ENCODE measurements around the gene SGO2.
A peak's percentile ranks its signal among the peaks of the same experiment; 100 is the strongest.

Gene SGO2

GRCh38 chr2:200616656-200617055, 90.6 kb downstream of the SGO2 start:
- H3K4me1 ChIP-seq (ENCODE audit: low read length), result peaks cover 21% of the 10 kb centered on the region
- no peaks in the 10 kb centered on the region for H3K27me3 ChIP-seq (replicated peaks; ENCODE audit: insufficient read depth, low read length)
- peak overlapping the region; percentile 25; the same call in 1 of the 2 replicates for H3K27ac ChIP-seq (ENCODE audit: low read length)
- TF ChIP-seq EZH2phosphoT487 (IDR thresholded peaks at IDR 0.05; ENCODE audit: low read length), result no peak
- TF ChIP-seq EZH2 (optimal IDR thresholded peaks at IDR 0.05; ENCODE audit: low read depth, low read length), result no peak
- TF ChIP-seq, protein P1, sequence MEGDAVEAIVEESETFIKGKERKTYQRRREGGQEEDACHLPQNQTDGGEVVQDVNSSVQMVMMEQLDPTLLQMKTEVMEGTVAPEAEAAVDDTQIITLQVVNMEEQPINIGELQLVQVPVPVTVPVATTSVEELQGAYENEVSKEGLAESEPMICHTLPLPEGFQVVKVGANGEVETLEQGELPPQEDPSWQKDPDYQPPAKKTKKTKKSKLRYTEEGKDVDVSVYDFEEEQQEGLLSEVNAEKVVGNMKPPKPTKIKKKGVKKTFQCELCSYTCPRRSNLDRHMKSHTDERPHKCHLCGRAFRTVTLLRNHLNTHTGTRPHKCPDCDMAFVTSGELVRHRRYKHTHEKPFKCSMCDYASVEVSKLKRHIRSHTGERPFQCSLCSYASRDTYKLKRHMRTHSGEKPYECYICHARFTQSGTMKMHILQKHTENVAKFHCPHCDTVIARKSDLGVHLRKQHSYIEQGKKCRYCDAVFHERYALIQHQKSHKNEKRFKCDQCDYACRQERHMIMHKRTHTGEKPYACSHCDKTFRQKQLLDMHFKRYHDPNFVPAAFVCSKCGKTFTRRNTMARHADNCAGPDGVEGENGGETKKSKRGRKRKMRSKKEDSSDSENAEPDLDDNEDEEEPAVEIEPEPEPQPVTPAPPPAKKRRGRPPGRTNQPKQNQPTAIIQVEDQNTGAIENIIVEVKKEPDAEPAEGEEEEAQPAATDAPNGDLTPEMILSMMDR (IDR thresholded peaks at IDR 0.05; ENCODE audit: low read length), result no peak
- H2AFZ ChIP-seq (ENCODE audit: low read length), result peak overlapping the region; percentile 54
- H3K9me3 ChIP-seq (replicated peaks; ENCODE audit: insufficient read depth, low read length), result no peaks in the 10 kb centered on the region
- H3K9ac ChIP-seq (ENCODE audit: low read length), result peak overlapping the region; percentile 9; the same call in 1 of the 2 replicates
- peak overlapping the region; percentile 30 for H3K4me2 ChIP-seq (ENCODE audit: low read depth, low read length)
- H3F3A ChIP-seq (ENCODE audit: insufficient read depth, low read length), result no peaks in the 10 kb centered on the region
- no peaks in the 10 kb centered on the region for H3K36me3 ChIP-seq (replicated peaks; ENCODE audit: insufficient read depth, low read length)
- no peaks in the 10 kb centered on the region for H3K79me2 ChIP-seq (ENCODE audit: low read length)
- no peaks in the 10 kb centered on the region for H3K9me2 ChIP-seq (replicated peaks; ENCODE audit: insufficient read depth, low read length)
- H4K20me1 ChIP-seq (ENCODE audit: insufficient read depth, low read length), result no peaks in the 10 kb centered on the region
- no peak for DNase-seq
- H3K4me3 ChIP-seq (ENCODE audit: low read length), result peak overlapping the region; percentile 42

DNA sequence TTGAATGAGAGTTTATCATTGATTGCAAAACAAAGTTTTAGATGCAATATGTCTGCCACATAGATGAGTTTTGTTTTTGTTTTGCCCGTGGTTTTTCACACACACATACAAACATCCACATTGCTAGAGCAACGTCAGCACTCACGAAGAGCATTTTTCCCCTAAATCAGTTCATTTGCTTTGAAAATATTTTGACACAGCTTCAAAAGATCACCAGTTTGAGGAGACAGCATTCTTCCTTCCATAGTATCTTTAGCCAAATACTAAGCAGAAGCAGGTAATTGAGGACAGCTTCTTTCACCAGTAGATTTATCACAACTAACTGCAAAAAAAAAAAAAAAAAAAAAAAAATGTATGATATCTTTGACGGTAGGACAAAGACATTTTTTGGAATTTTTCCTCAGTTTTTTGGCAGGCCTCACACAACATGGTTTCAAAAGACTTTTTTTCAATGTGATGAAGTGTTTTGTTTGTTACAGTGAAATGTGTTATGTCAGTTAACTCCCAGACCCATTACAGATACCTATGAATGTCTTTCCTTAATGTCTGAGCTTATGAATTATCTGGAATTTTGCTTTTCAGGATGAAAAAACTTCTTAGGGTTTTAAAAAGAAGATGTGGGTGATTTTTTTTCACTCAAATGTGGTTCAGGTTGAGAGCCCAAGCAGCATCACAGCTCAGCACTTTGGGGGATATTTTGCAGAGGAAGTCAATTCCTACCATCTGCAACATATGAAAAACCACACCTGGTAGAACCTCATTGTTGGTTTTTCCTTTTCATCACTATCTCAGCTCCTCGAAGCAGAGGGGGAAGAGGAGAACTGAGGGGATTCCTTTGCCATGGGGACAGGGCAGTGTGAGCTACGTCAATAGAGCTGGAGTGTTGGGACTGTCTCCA, 91.4 kb downstream of the SGO2 start:
- Histone ChIP-seq H3K9ac (ENCODE audit: low read length) (no peak overlapping the region), H3K27ac (ENCODE audit: low read length) (peak overlapping the region; percentile 15; the same call in 1 of the 2 replicates), H3K4me3 (ENCODE audit: low read length) (no peak overlapping the region), H2AFZ (ENCODE audit: low read length) (peak overlapping the region; percentile 11), H3K9me3 (replicated peaks; ENCODE audit: insufficient read depth, low read length) (no peaks in the 10 kb centered on the region), H3K4me1 (ENCODE audit: low read length) (peaks cover 21% of the 10 kb centered on the region), H3F3A (ENCODE audit: insufficient read depth, low read length) (no peaks in the 10 kb centered on the region), H3K27me3 (replicated peaks; ENCODE audit: insufficient read depth, low read length) (no peaks in the 10 kb centered on the region), H4K20me1 (ENCODE audit: insufficient read depth, low read length) (no peaks in the 10 kb centered on the region), H3K9me2 (replicated peaks; ENCODE audit: insufficient read depth, low read length) (no peaks in the 10 kb centered on the region), H3K36me3 (replicated peaks; ENCODE audit: insufficient read depth, low read length) (no peaks in the 10 kb centered on the region), H3K4me2 (ENCODE audit: low read depth, low read length) (peak overlapping the region; percentile 30; the same call in 1 of the 2 replicates), H3K79me2 (ENCODE audit: low read length) (no peaks in the 10 kb centered on the region)
- DNase-seq, result peak; percentile 56
- TF ChIP-seq EZH2phosphoT487 (IDR thresholded peaks at IDR 0.05; ENCODE audit: low read length) (no peak), EZH2 (optimal IDR thresholded peaks at IDR 0.05; ENCODE audit: low read depth, low read length) (no peak)
- TF ChIP-seq, protein P1 (IDR thresholded peaks at IDR 0.05; ENCODE audit: low read length), result no peak

- Histone ChIP-seq H3K4me2 (ENCODE audit: low read depth, low read length) (peak overlapping the region; percentile 30; the same call in 1 of the 2 replicates), H3K9ac (ENCODE audit: low read length) (no peak overlapping the region), H3K4me3 (ENCODE audit: low read length) (no peak overlapping the region), H3K27me3 (replicated peaks; ENCODE audit: insufficient read depth, low read length) (no peaks in the 10 kb centered on the region), H3F3A (ENCODE audit: insufficient read depth, low read length) (no peaks in the 10 kb centered on the region), H2AFZ (ENCODE audit: low read length) (peak overlapping the region; percentile 11; the same call in 1 of the 2 replicates), H3K27ac (ENCODE audit: low read length) (peak overlapping the region; percentile 15; the same call in 1 of the 2 replicates), H3K4me1 (ENCODE audit: low read length) (peaks cover 21% of the 10 kb centered on the region), H4K20me1 (ENCODE audit: insufficient read depth, low read length) (no peaks in the 10 kb centered on the region), H3K9me3 (replicated peaks; ENCODE audit: insufficient read depth, low read length) (no peaks in the 10 kb centered on the region), H3K36me3 (replicated peaks; ENCODE audit: insufficient read depth, low read length) (no peaks in the 10 kb centered on the region), H3K9me2 (replicated peaks; ENCODE audit: insufficient read depth, low read length) (no peaks in the 10 kb centered on the region), H3K79me2 (ENCODE audit: low read length) (no peaks in the 10 kb centered on the region)
- no peak for DNase-seq
- TF ChIP-seq EZH2 (optimal IDR thresholded peaks at IDR 0.05; ENCODE audit: low read depth, low read length) (no peak), EZH2phosphoT487 (IDR thresholded peaks at IDR 0.05; ENCODE audit: low read length) (no peak)
- TF ChIP-seq, protein P1 (IDR thresholded peaks at IDR 0.05; ENCODE audit: low read length), result no peak
Measured at GRCh38 chr2:200618054-200618419, 92.0 kb downstream of the SGO2 start.

Measured in MM.1S (cell line).